Panc1 (cell line): ENCODE data around the gene SLC16A1. TPM values are rescaled to one million over a fixed set of nuclear protein-coding genes. Genes with fewer than 3 reads are reported as not detected.
"Not testable (repeated sequence)": the region's sequence is repeated elsewhere in the genome, so short reads cannot be mapped to it uniquely, and the experiment has no call there.

ENCODE experiments used
- ATAC-seq: fragments of 200-7000 bp; cut with Tn5 transposase; 2 replicates; pipeline ENCODE4 v1.9.1; 2020; ENCODE audit warnings: mild to moderate bottlenecking, moderate library complexity
- BruUV-seq: library from RNA; stranded (reverse); fragments of 400-500 nt; replicated peaks from 2 replicates; lab custom pipeline; 2021; lab: Mats Ljungman, UMichigan
- CTCF ChIA-PET: fragments of 300-600 bp; sonication (Branson Sonifier 250); formaldehyde crosslinking; loops from one replicate; lab custom pipeline; 2022; ENCODE audit warnings: antibody characterized with exemption; lab: Charles Lee
- POLR2A ChIA-PET: fragments of 300-600 bp; sonication (Branson Sonifier 250); formaldehyde crosslinking; loops from one replicate; lab custom pipeline; 2022; ENCODE audit warnings: antibody characterized with exemption; lab: Charles Lee
- DNase-seq: peaks from one replicate; pipeline ENCODE4 v3.0.0-alpha.2; 2010; ENCODE audit warnings: low read depth, low spot score
- H3K27ac ChIP-seq: 2 replicates; pipeline ENCODE4 v1.5.1; 2011; ENCODE audit warnings: mild to moderate bottlenecking, low read length, inconsistent platforms
- H3K27me3 ChIP-seq: fragments of 200-500 bp; sonication (Bioruptor generic); 2 replicates; pipeline ENCODE4 v1.6.0; 2014; ENCODE audit warnings: low read length, inconsistent platforms; ENCODE audit not compliant: control insufficient read depth, insufficient read depth
- H3K36me3 ChIP-seq: fragments of 200-500 bp; sonication (Bioruptor generic); 2 replicates; pipeline ENCODE4 v1.5.1; 2014; ENCODE audit warnings: inconsistent platforms, mild to moderate bottlenecking, low read length, moderate library complexity; ENCODE audit not compliant: control insufficient read depth, insufficient read depth
- H3K4me1 ChIP-seq: 2 replicates; pipeline ENCODE4 v1.5.1; 2011; ENCODE audit warnings: inconsistent platforms, mild to moderate bottlenecking, low read length, moderate library complexity; ENCODE audit not compliant: control insufficient read depth, insufficient read depth
- H3K4me3 ChIP-seq, 2 experiments: 2 replicates each; pipeline ENCODE4 v1.5.1; 2011 to 2012; ENCODE audit warnings: low read depth in 2 of 2, low read length in 2 of 2, mild to moderate bottlenecking in 2 of 2, inconsistent platforms in 1 of 2, moderate library complexity in 1 of 2
- H3K9me3 ChIP-seq: fragments of 200-500 bp; sonication (Bioruptor generic); 2 replicates; pipeline ENCODE4 v1.5.1; 2014; ENCODE audit warnings: low read depth, mild to moderate bottlenecking, inconsistent platforms, low read length, moderate library complexity; ENCODE audit not compliant: control insufficient read depth, insufficient read depth
- POLR2AphosphoS5 ChIP-seq: IDR thresholded peaks from 2 replicates; pipeline ENCODE4 v1.6.1; 2012; ENCODE audit warnings: mild to moderate bottlenecking, low read depth, low read length, moderate library complexity
- SIN3A ChIP-seq: IDR thresholded peaks from 2 replicates; pipeline ENCODE4 v1.6.1; 2012; ENCODE audit warnings: low read depth, mild to moderate bottlenecking, low read length, moderate library complexity, borderline replicate concordance; ENCODE audit not compliant: insufficient read depth
- TCF7L2 ChIP-seq: IDR thresholded peaks from 2 replicates; pipeline ENCODE4 v1.6.1; 2011; ENCODE audit warnings: mild to moderate bottlenecking, low read depth, low read length, inconsistent platforms
- in situ Hi-C: cut with HindIII; loops from 2 replicates; pipeline ENCODE4 v1.10.0; 2016; ENCODE audit warnings: low sequenced_read_pairs, low pct_unique_long_range_greater_than_20kb
- intact Hi-C: fragments of 100-400 bp; cut with micrococcal nuclease; formaldehyde crosslinking; loops from one replicate; pipeline ENCODE4 v1.10.0; 2022; ENCODE audit not compliant: unreplicated experiment
- total RNA-seq: library from RNA; stranded (reverse); gene quantifications from one replicate; pipeline ENCODE4 v1.2.1, GENCODE V29; 2021; ENCODE audit not compliant: unreplicated experiment
- TF ChIP-seq, protein P1 (sequence below), 2 experiments: IDR thresholded peaks; 2 replicates each; pipeline ENCODE4 v1.6.1; 2011 to 2012; ENCODE audit warnings: low read depth in 2 of 2, control low read depth in 1 of 2, low read length in 1 of 2, mild to moderate bottlenecking in 1 of 2, moderate library complexity in 1 of 2; ENCODE audit not compliant: insufficient read depth in 1 of 2
- TF ChIP-seq, protein P2 (sequence below): fragments of 450-650 bp; IDR thresholded peaks from 2 replicates; pipeline ENCODE4 v1.5.1; 2017; ENCODE audit warnings: mild to moderate bottlenecking

SLC16A1 gene
- total RNA-seq, 1 experiment from 2014 or later = 51.5 TPM

DNA sequence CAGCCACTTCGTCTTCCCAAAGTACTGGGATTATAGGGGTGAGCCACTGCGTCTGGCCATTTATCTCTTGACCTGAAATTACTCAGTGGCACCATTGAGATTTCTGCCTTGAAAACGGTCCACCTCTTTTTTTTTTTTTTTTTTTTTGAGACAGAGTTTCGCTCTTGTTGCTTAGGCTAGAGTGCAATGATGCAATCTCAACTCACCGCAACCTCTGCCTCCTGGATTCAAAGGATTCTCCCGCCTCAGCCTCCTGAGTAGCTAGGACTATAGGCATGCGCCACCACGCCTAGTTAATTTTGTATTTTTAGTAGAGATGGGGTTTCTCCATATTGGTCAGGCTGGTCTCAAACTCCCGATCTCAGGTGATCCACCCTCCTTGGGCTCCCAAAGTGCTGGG, 39.0 kb upstream of the SLC16A1 start:
- H3K4me1 ChIP-seq, intact Hi-C loops, H3K9me3 ChIP-seq, BruUV-seq, H3K27ac ChIP-seq, CTCF ChIA-PET, in situ Hi-C loops, H3K36me3 ChIP-seq, H3K27me3 ChIP-seq, H3K4me3 ChIP-seq, ATAC-seq, DNase-seq, POLR2A ChIA-PET: not testable (repeated sequence)

DNA sequence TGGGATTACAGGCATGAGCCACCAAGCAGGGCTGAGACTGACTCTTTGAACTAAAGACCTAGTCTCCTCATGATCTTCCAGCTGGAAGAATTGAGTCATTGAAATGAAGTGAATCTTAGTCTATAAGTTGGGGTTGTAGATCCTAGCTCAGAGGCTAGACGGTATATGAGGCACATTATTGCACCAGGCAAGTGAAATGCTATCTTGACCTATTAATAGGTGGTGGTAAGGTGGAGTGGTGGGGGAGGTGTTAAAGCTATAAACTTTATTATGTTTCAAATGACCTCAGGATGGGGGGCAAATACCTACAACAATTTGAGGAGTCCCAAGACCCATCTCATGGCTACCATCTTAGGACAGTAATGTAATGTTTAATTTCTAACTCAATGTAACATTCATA, 36.8 kb upstream of the SLC16A1 start:
- TF ChIP-seq SIN3A (no peak), TCF7L2 (no peak), POLR2AphosphoS5 (no peak)
- TF ChIP-seq, protein P1, sequence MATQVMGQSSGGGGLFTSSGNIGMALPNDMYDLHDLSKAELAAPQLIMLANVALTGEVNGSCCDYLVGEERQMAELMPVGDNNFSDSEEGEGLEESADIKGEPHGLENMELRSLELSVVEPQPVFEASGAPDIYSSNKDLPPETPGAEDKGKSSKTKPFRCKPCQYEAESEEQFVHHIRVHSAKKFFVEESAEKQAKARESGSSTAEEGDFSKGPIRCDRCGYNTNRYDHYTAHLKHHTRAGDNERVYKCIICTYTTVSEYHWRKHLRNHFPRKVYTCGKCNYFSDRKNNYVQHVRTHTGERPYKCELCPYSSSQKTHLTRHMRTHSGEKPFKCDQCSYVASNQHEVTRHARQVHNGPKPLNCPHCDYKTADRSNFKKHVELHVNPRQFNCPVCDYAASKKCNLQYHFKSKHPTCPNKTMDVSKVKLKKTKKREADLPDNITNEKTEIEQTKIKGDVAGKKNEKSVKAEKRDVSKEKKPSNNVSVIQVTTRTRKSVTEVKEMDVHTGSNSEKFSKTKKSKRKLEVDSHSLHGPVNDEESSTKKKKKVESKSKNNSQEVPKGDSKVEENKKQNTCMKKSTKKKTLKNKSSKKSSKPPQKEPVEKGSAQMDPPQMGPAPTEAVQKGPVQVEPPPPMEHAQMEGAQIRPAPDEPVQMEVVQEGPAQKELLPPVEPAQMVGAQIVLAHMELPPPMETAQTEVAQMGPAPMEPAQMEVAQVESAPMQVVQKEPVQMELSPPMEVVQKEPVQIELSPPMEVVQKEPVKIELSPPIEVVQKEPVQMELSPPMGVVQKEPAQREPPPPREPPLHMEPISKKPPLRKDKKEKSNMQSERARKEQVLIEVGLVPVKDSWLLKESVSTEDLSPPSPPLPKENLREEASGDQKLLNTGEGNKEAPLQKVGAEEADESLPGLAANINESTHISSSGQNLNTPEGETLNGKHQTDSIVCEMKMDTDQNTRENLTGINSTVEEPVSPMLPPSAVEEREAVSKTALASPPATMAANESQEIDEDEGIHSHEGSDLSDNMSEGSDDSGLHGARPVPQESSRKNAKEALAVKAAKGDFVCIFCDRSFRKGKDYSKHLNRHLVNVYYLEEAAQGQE (IDR thresholded peaks at IDR 0.05; ENCODE audit: insufficient read depth in 1 of 2, low read depth in 2 of 2, low read length in 1 of 2) = no peak
- TF ChIP-seq, protein P2, sequence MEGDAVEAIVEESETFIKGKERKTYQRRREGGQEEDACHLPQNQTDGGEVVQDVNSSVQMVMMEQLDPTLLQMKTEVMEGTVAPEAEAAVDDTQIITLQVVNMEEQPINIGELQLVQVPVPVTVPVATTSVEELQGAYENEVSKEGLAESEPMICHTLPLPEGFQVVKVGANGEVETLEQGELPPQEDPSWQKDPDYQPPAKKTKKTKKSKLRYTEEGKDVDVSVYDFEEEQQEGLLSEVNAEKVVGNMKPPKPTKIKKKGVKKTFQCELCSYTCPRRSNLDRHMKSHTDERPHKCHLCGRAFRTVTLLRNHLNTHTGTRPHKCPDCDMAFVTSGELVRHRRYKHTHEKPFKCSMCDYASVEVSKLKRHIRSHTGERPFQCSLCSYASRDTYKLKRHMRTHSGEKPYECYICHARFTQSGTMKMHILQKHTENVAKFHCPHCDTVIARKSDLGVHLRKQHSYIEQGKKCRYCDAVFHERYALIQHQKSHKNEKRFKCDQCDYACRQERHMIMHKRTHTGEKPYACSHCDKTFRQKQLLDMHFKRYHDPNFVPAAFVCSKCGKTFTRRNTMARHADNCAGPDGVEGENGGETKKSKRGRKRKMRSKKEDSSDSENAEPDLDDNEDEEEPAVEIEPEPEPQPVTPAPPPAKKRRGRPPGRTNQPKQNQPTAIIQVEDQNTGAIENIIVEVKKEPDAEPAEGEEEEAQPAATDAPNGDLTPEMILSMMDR = no peak
- ChIA-PET CTCF (no interaction called here), POLR2A (no interaction called here)
- intact Hi-C loops = no loop called here
- no peaks in the 10 kb centered on the region for H3K4me1 ChIP-seq
- no peak overlapping the region for H3K27ac ChIP-seq
- H3K36me3 ChIP-seq = no peaks in the 10 kb centered on the region
- DNase-seq (no peak), ATAC-seq (no peak)
- no peaks in the 10 kb centered on the region for H3K9me3 ChIP-seq
- no peaks in the 10 kb centered on the region for H3K27me3 ChIP-seq
- H3K4me3 ChIP-seq = no peak overlapping the region
- in situ Hi-C loops = no loop called here
- no TSS peak for BruUV-seq

DNA sequence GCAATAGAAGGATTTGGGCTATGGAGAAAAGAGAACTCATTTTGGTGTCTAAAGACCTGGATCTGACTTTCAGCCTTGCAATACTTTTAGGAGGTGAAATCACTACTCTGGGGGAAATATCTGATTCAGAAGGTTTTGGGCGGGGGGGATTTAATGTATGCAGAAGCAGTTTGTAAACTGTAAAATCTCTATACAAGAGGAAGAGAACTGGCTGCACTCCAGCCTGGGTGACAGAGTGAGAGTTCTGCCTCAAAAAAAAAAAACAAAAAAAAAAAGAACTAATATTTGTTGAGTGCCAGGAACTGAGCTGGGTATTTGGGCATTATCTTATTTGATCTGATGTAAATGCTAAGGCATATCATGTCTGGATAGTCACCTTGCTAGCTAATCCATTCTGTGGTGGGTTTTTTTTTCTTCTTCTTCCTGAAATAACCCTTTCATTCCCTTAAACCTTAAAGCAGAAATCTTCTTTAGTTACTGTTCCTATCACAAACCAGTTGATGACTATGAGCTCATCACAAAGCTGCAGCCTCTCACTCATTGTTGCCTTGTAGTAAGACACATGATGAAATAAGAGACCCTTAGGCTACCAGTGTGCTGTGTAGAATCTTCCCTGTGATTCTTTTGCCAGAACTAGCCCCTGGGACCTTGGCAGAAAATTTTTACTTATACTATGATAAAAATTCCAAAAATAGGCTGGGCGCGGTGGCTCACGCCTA, 35.6 kb upstream of the SLC16A1 start:
- Histone ChIP-seq H3K27me3 (no peaks in the 10 kb centered on the region), H3K9me3 (no peaks in the 10 kb centered on the region), H3K27ac (no peak overlapping the region), H3K4me1 (no peaks in the 10 kb centered on the region), H3K4me3 (no peak overlapping the region), H3K36me3 (no peaks in the 10 kb centered on the region)
- CTCF ChIA-PET = no interaction called here
- ATAC-seq (no peak), DNase-seq (no peak)
- no TSS peak for BruUV-seq
- POLR2A ChIA-PET = no interaction called here
- TF ChIP-seq, protein P2 = no peak
- TF ChIP-seq TCF7L2 (no peak), POLR2AphosphoS5 (no peak), SIN3A (no peak)
- TF ChIP-seq, protein P1 (IDR thresholded peaks at IDR 0.05; ENCODE audit: insufficient read depth in 1 of 2, low read depth in 2 of 2, low read length in 1 of 2) = no peak
- intact Hi-C loops = no loop called here
- in situ Hi-C loops = no loop called here
